Measurements from ENCODE around the gene HNRNPK.

GRCh38 chr9:84000186-84000585 lies 20.2 kb upstream of the HNRNPK start:
- TF ChIP-seq SPI1 (IDR thresholded peaks at IDR 0.05; ENCODE audit: borderline replicate concordance, low read depth) (no peak), CTCF (IDR thresholded peaks at IDR 0.05; ENCODE audit: insufficient read depth, low read length) (no peak)

All from HL-60 (cell line).